Activated naive CD8-positive, alpha-beta T cell treated with anti-CD3 and anti-CD28 coated beads, Interleukin-2, amount 50 U/mL, for 24 hours (primary cell): ENCODE data around the gene TMEM266.

Source experiments
- ATAC-seq: fragments of 150-1000 bp; cut with Tn5 transposase; one replicate; pipeline ENCODE4 v1.10.0; 2021
- DNase-seq: peaks from one replicate; pipeline ENCODE4 v3.0.0; 2021
- H3K27ac Mint-ChIP-seq: one replicate; pipeline ENCODE4 v1.8.0; 2021; ENCODE audit warnings: mild to moderate bottlenecking, mixed read lengths
- H3K27me3 Mint-ChIP-seq: one replicate; pipeline ENCODE4 v1.8.0; 2021; ENCODE audit warnings: mixed read lengths
- H3K36me3 Mint-ChIP-seq: one replicate; pipeline ENCODE4 v1.8.0; 2021; ENCODE audit warnings: low read depth, mixed read lengths
- H3K4me1 Mint-ChIP-seq: one replicate; pipeline ENCODE4 v1.8.0; 2021; ENCODE audit warnings: mixed read lengths
- H3K4me3 Mint-ChIP-seq: one replicate; pipeline ENCODE4 v1.8.0; 2021; ENCODE audit warnings: mild to moderate bottlenecking, moderate library complexity, mixed read lengths
- H3K9me3 Mint-ChIP-seq: one replicate; pipeline ENCODE4 v1.8.0; 2021; ENCODE audit warnings: mixed read lengths

Gene TMEM266

DNA sequence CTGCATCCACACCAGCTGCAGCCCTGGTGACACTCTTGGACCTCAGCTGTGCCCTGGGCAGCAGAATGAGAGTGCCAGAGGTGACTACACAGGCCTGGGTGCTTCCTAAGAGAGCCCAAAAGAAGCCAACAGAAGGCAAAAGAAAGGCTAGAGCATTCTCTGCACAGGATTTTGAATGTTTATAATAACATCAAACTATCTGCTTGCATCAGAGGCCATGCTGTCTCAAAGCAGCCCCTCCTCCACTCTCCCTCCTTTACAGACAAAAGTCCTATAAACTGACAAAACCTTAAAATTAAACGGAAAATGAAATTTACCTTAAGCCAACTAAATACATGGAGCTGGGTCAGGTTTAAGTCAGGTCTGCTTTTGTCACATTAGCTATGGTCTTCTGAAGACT is 155.8 kb downstream of the TMEM266 start:
- Mint-ChIP-seq H3K27ac (no peak overlapping the region), H3K4me3 (no peak overlapping the region), H3K27me3 (no peaks in the 10 kb centered on the region)

DNA sequence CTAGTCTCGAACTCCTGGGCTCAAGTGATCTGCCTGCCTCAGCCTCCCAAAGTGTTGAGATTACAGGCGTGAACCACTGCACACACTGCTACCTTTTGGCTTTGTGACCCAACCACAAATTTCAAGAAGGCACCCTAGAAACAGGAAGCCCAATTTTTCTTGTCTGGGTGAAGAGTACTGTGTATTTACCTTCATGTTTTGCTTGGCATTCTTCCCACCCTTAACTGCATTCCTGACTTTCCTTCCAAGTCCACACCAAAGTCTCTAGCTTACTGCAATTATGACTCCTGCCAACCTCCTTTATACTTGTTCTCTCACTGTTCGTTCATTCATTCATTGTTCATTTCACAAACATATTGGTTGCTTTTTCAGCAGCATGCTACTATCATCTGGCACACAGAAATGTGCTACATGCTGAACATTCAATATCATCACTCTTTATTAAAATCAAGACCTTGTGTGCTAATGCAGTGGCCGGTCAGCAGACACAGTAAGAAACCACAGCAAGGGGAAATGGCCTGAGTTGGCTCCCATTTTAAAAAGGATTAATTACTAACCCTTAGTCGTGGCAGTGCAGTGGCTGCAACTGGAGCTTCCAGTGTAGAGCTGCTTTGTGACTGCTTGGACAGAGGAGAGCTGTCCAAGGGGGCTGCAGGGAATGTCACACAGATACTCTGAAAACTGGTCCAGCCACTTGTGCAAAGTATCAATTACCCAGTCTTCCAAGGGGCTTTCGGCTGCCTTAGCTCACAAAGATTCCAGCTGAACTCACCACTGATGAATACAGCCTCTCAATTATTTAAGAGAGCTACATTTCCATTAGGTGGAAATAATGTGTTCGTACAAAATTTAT is 157.5 kb downstream of the TMEM266 start:
- no peak for ATAC-seq
- Mint-ChIP-seq H3K4me3 (no peak overlapping the region), H3K36me3 (peaks cover 35% of the 10 kb centered on the region), H3K27me3 (no peaks in the 10 kb centered on the region), H3K9me3 (no peaks in the 10 kb centered on the region), H3K4me1 (no peaks in the 10 kb centered on the region), H3K27ac (no peak overlapping the region)
- DNase-seq: no peak

More for the DNA sequence above, 155.8 kb downstream of the TMEM266 start:
- DNase-seq: no peak
- Mint-ChIP-seq H3K4me1 (no peaks in the 10 kb centered on the region), H3K9me3 (no peaks in the 10 kb centered on the region), H3K36me3 (peaks cover 28% of the 10 kb centered on the region)
- ATAC-seq: no peak

DNA sequence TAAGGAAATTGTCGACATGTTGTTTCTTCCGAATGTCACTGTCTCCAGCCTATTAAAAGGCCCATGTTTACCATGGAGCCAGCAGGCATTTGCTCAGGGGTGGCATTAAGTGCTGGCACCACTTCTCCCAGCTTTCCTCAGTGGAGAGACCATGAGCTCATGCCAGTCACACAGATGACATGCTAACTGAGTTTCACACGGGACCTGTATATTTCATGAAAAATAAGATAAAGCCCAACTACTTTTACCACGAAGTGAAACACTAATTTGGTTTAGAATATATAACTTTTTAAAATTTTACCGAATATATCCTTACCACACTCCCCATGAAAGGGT is 158.1 kb downstream of the TMEM266 start:
- Mint-ChIP-seq H3K36me3 (peaks cover 38% of the 10 kb centered on the region), H3K27me3 (no peaks in the 10 kb centered on the region), H3K4me3 (no peak overlapping the region), H3K27ac (no peak overlapping the region), H3K9me3 (no peaks in the 10 kb centered on the region), H3K4me1 (no peaks in the 10 kb centered on the region)
- ATAC-seq (no peak), DNase-seq (no peak)

DNA sequence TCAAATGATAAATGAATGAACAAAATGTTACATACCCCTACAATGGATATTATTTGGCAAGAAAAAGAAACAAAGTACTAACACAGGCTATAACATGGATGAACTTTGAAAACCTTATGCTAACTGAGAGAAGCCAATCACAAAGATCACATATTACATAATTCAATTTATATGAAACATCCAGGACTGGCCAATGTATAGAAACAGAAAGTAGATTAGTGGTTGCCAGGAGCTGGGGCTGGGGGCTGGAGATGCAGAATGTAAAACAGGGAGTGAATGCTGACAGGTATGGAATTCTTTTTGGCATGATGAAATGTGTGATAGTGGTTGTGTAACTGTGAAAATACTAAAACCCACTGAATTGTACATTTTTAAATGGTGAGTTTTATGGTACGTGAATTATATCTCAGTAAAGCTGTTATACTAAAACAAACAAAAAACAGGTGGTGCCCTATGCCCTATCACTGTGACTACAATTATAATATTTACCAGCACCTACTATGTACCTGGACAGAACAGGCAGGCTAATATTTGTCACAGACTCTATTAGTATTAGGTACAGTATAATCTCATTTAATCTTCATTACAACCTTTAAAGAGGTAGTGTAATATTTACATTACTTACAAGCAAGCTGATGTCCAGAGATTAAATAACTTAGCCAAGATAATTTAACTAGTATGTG is 161.4 kb downstream of the TMEM266 start:
- peaks cover 4% of the 10 kb centered on the region for H3K4me1 Mint-ChIP-seq
- ATAC-seq (no peak), DNase-seq (no peak)
- H3K4me3 Mint-ChIP-seq: no peak overlapping the region
- H3K27ac Mint-ChIP-seq: no peak overlapping the region
- H3K27me3 Mint-ChIP-seq: no peaks in the 10 kb centered on the region
- peaks cover 42% of the 10 kb centered on the region for H3K36me3 Mint-ChIP-seq
- H3K9me3 Mint-ChIP-seq: no peaks in the 10 kb centered on the region

DNA sequence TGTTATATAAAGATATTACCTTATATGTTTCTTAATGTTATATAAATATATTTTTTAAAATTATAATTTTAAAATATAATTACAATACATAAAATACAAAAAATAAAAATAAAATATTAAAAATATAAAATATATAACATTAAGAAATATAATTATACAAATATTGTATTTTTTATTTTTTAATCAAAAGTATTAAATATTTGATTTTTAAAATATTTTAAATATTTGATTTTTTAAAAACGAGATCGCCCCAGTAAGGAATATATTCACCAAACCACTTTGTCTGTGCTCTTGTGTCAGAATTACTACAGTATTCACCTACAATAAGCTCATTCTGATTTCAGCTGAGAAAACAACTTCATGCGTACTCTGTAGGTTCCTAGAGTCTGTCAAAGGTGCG is 162.4 kb downstream of the TMEM266 start:
- ATAC-seq (no peak), DNase-seq (no peak)
- Mint-ChIP-seq H3K4me3 (no peak overlapping the region), H3K27me3 (no peaks in the 10 kb centered on the region), H3K27ac (no peak overlapping the region), H3K36me3 (peaks cover 39% of the 10 kb centered on the region), H3K4me1 (peaks cover 4% of the 10 kb centered on the region), H3K9me3 (no peaks in the 10 kb centered on the region)

DNA sequence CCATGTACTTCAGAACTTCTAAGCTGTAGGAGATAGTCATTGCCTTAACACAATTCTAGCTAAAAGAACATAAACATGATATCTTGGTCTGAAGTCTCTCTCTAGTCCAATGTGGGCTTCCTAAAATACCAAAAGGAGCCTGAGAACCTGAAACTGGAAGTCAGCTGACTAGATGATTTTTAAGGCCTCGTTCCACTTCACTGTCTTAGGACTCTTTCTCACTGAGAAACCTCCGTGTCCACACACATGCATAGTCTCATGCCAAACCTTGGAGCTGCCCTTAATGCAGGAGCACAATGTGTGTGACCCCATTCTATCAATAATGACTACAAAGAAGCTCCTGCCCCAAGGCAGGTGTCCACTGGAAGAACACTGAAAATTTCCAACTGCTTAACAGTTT is 163.7 kb downstream of the TMEM266 start:
- Mint-ChIP-seq H3K36me3 (peaks cover 37% of the 10 kb centered on the region), H3K4me3 (no peak overlapping the region), H3K4me1 (peaks cover 4% of the 10 kb centered on the region), H3K9me3 (no peaks in the 10 kb centered on the region), H3K27me3 (no peaks in the 10 kb centered on the region), H3K27ac (no peak overlapping the region)
- DNase-seq (no peak), ATAC-seq (no peak)

DNA sequence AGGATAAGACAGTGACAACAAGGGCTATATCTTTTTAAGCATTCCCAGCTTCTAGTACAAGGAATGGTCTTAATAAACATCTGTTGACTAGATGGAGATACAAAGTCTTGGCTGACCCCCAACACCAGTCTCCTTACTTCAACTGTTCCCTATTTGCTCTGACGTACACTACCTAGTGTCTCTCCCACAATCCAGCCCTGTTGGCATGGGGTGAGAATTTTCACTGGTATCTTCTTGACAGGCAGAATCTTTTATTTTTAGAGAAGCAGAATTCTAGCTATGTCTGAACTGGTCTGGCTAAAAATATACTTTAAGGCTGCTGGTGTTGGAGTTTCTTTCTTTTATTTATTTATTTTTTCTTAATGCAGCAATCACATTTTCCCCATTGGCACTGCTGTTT is 169.5 kb downstream of the TMEM266 start:
- Mint-ChIP-seq H3K9me3 (no peaks in the 10 kb centered on the region), H3K27me3 (no peaks in the 10 kb centered on the region), H3K4me1 (peaks cover 4% of the 10 kb centered on the region), H3K36me3 (peaks cover 19% of the 10 kb centered on the region), H3K27ac (no peak overlapping the region), H3K4me3 (no peak overlapping the region)
- ATAC-seq (no peak), DNase-seq (no peak)

DNA sequence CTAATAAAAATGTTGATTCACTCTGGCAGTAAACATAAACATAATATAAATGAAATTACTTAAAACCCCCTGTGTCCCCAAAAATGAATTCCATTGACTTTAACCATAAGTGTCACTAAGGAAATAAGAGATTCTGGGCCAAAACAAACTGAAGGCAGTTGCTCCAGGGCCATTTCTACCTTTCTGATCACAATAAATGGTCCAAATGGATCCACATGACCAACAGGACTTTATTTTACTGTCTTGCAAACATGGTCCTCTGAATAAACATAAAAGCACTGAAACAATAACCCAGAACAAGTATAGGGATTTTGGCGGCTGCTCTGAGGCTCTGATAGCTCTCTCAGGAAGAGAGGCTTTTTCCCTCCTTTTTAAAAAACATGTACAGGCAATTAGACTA is 174.1 kb downstream of the TMEM266 start:
- H3K4me1 Mint-ChIP-seq: no peaks in the 10 kb centered on the region
- no peak for DNase-seq
- no peak for ATAC-seq
- no peak overlapping the region for H3K27ac Mint-ChIP-seq
- peaks cover 11% of the 10 kb centered on the region for H3K36me3 Mint-ChIP-seq
- H3K9me3 Mint-ChIP-seq: no peaks in the 10 kb centered on the region
- no peak overlapping the region for H3K4me3 Mint-ChIP-seq
- no peaks in the 10 kb centered on the region for H3K27me3 Mint-ChIP-seq

DNA sequence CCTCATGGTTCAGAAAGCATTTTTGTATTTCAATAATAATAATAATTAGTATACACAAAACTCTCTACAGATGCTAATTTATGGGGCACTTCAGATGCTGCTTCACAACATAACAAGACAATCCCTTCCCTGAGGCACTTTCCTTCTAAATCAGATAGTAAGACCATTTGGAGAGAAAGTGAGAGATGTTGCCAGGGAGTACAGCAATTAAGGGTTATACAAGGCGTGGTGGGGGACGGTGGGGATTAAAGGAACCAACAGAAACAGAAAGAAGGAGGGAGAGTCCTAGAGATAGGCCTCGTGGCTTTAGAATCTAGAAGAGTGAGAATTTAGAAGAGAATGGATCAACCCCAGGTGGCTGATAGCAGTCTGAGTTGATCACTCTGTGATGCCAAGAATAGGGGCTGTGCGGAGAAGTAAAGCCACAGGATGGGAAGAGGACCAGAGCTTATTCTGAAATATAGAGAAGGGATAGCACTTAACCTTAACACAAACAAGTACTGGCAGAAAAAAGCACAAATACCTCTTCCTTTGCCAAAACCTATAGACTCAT is 174.6 kb downstream of the TMEM266 start:
- Mint-ChIP-seq H3K9me3 (no peaks in the 10 kb centered on the region), H3K27ac (no peak overlapping the region), H3K36me3 (peaks cover 10% of the 10 kb centered on the region), H3K27me3 (no peaks in the 10 kb centered on the region), H3K4me1 (no peaks in the 10 kb centered on the region), H3K4me3 (no peak overlapping the region)
- no peak for DNase-seq
- ATAC-seq: no peak

DNA sequence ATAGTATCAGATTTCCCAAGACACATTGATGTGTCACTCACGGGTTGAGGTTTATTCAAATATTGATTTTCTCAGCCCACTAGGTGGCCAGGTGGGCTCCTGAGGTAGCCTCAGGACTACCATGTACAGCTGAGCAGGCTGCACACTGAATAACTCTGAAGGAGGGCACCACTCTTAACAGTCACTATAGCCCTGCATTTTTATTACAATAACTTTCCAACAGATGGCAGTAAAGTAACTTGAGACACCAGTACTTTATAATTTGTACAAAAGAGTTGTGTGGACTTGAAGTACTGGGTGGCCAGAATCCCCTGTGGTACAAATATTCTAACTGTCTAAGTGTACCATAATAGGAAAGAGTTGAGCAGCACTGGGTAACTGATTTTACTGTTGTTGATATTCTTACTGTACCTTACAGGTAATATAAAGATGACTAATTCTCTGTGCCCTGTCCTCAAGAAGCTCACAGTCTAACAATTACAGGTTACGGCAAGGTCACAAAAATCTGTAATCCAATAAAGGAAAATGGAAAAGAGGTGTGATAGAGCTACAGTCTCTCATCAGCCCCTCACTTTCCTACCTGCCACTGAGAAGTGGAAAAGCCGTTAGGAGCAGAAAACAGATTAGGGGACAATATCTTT is 175.5 kb downstream of the TMEM266 start:
- peaks cover 11% of the 10 kb centered on the region for H3K36me3 Mint-ChIP-seq
- H3K27me3 Mint-ChIP-seq: no peaks in the 10 kb centered on the region

DNA sequence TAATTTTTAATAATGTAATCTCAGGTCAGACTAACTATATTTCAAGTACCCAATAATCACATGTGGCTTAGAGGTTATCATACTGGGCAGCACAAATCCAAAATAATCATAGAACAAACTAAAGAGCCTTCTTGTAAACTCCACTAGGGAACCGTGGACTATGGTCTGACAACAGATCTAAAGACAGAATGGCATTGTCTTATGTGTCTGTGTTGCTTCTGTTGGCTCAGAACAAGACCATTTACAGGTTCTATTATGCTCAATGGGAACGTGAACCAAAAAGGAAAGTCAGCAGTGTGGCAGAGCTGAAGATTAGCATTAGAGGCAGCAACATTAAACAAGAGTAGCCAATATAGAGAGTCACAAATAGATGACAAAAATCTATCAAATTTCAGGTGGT is 176.6 kb downstream of the TMEM266 start:
- no peak for DNase-seq
- Mint-ChIP-seq H3K36me3 (peaks cover 4% of the 10 kb centered on the region), H3K27me3 (no peaks in the 10 kb centered on the region), H3K4me3 (no peak overlapping the region), H3K9me3 (no peaks in the 10 kb centered on the region), H3K4me1 (no peaks in the 10 kb centered on the region), H3K27ac (no peak overlapping the region)
- ATAC-seq: no peak

More for the DNA sequence above, 175.5 kb downstream of the TMEM266 start:
- no peak for DNase-seq
- Mint-ChIP-seq H3K9me3 (no peaks in the 10 kb centered on the region), H3K4me3 (no peak overlapping the region), H3K4me1 (no peaks in the 10 kb centered on the region), H3K27ac (no peak overlapping the region)
- peak; percentile 68 for ATAC-seq

DNA sequence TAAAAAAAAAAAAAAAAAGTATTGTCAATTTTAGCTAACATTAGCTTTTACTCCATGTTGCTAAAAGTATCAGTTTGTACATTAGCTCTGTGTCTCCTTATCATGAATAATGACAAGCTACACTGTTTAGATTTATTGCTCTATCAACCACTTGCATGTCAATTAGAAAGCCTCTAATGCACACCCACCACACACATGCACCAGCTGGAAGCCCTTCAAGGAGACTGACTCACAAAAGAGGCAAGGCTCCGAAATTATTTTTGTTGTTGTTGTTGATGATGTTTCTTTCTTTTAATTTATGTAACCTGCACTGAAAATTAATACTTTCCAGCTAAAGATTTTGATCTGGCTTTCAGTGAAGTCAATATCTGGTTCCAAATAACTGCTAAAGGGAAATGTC is 180.0 kb downstream of the TMEM266 start:
- H3K27me3 Mint-ChIP-seq: no peaks in the 10 kb centered on the region
- no peaks in the 10 kb centered on the region for H3K4me1 Mint-ChIP-seq
- H3K27ac Mint-ChIP-seq: no peak overlapping the region
- H3K9me3 Mint-ChIP-seq: no peaks in the 10 kb centered on the region
- peaks cover 12% of the 10 kb centered on the region for H3K36me3 Mint-ChIP-seq
- ATAC-seq (no peak), DNase-seq (no peak)
- H3K4me3 Mint-ChIP-seq: no peak overlapping the region

DNA sequence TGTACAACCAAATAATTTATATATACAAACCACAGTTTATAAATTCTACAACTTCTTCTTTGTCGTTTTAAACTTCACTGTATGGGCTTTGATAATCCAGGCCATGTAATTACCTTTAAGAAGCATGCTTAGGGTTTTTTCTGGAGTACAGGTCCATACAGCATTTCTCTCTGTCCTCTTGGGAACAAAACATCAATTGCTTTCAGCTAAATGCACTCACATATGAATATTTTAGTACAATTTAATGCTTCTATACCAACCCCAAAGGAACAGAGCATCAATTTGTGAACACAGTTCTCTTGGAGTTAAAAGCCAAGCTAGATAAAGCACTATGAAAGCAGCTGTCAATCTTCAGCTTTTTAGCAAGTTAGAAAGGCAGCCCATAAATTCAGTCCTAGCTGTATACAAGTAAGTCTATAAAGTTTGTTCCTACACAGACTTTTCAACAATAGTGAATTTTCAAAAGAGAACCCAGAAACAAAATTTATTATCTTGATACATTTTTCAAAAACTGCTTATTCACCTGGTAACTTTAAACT is 185.4 kb downstream of the TMEM266 start:
- no peak overlapping the region for H3K27ac Mint-ChIP-seq
- H3K36me3 Mint-ChIP-seq: peaks cover 10% of the 10 kb centered on the region
- no peaks in the 10 kb centered on the region for H3K4me1 Mint-ChIP-seq
- H3K4me3 Mint-ChIP-seq: no peak overlapping the region
- DNase-seq: no peak
- H3K27me3 Mint-ChIP-seq: no peaks in the 10 kb centered on the region
- no peaks in the 10 kb centered on the region for H3K9me3 Mint-ChIP-seq
- ATAC-seq: no peak

DNA sequence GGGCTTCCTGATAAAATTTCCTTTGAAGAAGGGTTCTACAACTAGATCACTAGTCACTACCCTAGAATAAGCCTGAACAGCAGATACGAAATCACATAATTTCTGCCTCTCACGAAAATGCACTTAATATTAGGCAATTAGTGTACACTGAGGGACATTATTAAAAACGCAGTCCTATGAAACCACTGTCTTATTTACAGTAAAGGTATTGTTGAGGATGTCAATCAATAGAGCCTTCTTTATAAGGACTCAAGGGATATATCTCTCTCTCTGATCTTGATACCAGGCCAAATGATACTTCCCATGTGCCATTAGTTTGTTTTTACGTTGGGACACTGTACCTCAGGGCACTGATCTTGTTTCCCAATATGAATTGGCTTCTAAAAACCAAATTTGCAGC is 191.9 kb downstream of the TMEM266 start:
- Mint-ChIP-seq H3K9me3 (no peaks in the 10 kb centered on the region), H3K27me3 (no peaks in the 10 kb centered on the region), H3K4me3 (no peak overlapping the region), H3K4me1 (no peaks in the 10 kb centered on the region), H3K27ac (no peak overlapping the region), H3K36me3 (peaks cover 10% of the 10 kb centered on the region)
- DNase-seq (no peak), ATAC-seq (no peak)
